ENCODE measurements around the gene LRCH2. TPM values are rescaled to one million over a fixed set of nuclear protein-coding genes. Genes with fewer than 3 reads are reported as not detected.
"Not testable (repeated sequence)": the region's sequence is repeated elsewhere in the genome, so short reads cannot be mapped to it uniquely, and the experiment has no call there.

Gene LRCH2
- total RNA-seq, 1 experiment from 2014 or later = 6.6 TPM

GRCh38 chrX:115214151-115214550 is 19.7 kb downstream of the LRCH2 start:
- H2AK5ac ChIP-seq (ENCODE audit: insufficient read length, low read length) = no peak overlapping the region
- no peaks in the 10 kb centered on the region for H3K27me3 ChIP-seq (ENCODE audit: insufficient read depth, low read length)
- no peak overlapping the region for H2BK20ac ChIP-seq (ENCODE audit: low read depth, low read length, poor library complexity, severe bottlenecking)
- no peak overlapping the region for H3K4me2 ChIP-seq (ENCODE audit: insufficient read depth, insufficient read length, low read length)
- no CpG with 5 or more reads among the region's 1 CpG for WGBS (ENCODE audit: extremely low coverage, insufficient read length, low lambda C conversion rate)
- no peak overlapping the region for H4K91ac ChIP-seq (ENCODE audit: insufficient read length, low read depth, low read length)
- H3K18ac ChIP-seq (ENCODE audit: insufficient read length, low read depth, low read length) = no peak overlapping the region
- H3K56ac ChIP-seq (ENCODE audit: insufficient read length, low read depth, low read length) = no peak overlapping the region
- peaks cover 2 to 10% of the 10 kb centered on the region in 2 experiments; a peak in 3 of 4 replicates for H3K4me1 Mint-ChIP-seq
- no peak overlapping the region for H2BK12ac ChIP-seq (ENCODE audit: insufficient read length, low read depth, low read length)
- H3K9ac ChIP-seq (ENCODE audit: extremely low read depth, insufficient read length, low read length) = no peak overlapping the region
- no peak overlapping the region for H2AFZ ChIP-seq (ENCODE audit: low read length)
- no peak for DNase-seq
- H4K5ac ChIP-seq (ENCODE audit: insufficient read length, low read depth, low read length) = no peak overlapping the region
- no peak overlapping the region for H3K4me3 Mint-ChIP-seq
- H3K27me3 Mint-ChIP-seq (ENCODE audit: low read depth) = no peaks in the 10 kb centered on the region
- TF ChIP-seq CTCF (conservative IDR thresholded peaks at IDR 0.05) = no peak
- H2BK5ac ChIP-seq (ENCODE audit: insufficient read length, low read length) = no peak overlapping the region
- H3K27ac Mint-ChIP-seq = no peak overlapping the region
- H3K27ac ChIP-seq (ENCODE audit: insufficient read length, low read depth, low read length) = no peak overlapping the region
- no peaks in the 10 kb centered on the region for H3K79me2 ChIP-seq (ENCODE audit: insufficient read depth, low read length)
- H3K9me3 Mint-ChIP-seq = peaks cover 22 to 26% of the 10 kb centered on the region in 2 experiments
- peaks cover 2% of the 10 kb centered on the region for H3K79me1 ChIP-seq (ENCODE audit: insufficient read depth, low read depth, low read length, poor library complexity, severe bottlenecking)
- no peaks in the 10 kb centered on the region for H4K20me1 ChIP-seq (ENCODE audit: control insufficient read depth, insufficient read depth, insufficient read length)
- no peak overlapping the region for H2BK15ac ChIP-seq (ENCODE audit: low read depth, low read length)
- H3K4me1 ChIP-seq (ENCODE audit: insufficient read depth, low read length) = no peaks in the 10 kb centered on the region
- H3K23ac ChIP-seq (ENCODE audit: insufficient read length, low read depth, low read length) = no peak overlapping the region
- H3T11ph ChIP-seq (ENCODE audit: low read length) = no peak overlapping the region
- peaks cover 27 to 38% (median 29%) of the 10 kb centered on the region in 3 experiments for H3K36me3 Mint-ChIP-seq (ENCODE audit: insufficient read depth in 1 of 3, low read depth in 3 of 3)
- no peaks in the 10 kb centered on the region for H3K9me3 ChIP-seq (ENCODE audit: control insufficient read depth, low read depth, low read length)
- no peak overlapping the region for H4K8ac ChIP-seq (replicated peaks; ENCODE audit: insufficient read length, low read depth, low read length)
- H3K14ac ChIP-seq (ENCODE audit: insufficient read depth, low read length) = no peak overlapping the region
- H2BK120ac ChIP-seq (ENCODE audit: low read depth, low read length, poor library complexity, severe bottlenecking) = no peak overlapping the region
- H3K4ac ChIP-seq (ENCODE audit: low read depth, low read length) = no peak overlapping the region
- H3K23me2 ChIP-seq (ENCODE audit: insufficient read length, low read depth, low read length, poor library complexity, severe bottlenecking) = no peaks in the 10 kb centered on the region

- not testable (repeated sequence) for H2BK120ac ChIP-seq (ENCODE audit: low read depth, low read length, poor library complexity, severe bottlenecking); H3K56ac ChIP-seq (ENCODE audit: insufficient read length, low read depth, low read length); H3K79me1 ChIP-seq (ENCODE audit: insufficient read depth, low read depth, low read length, poor library complexity, severe bottlenecking); H3K4me2 ChIP-seq (ENCODE audit: insufficient read depth, insufficient read length, low read length); DNase-seq; H3K27me3 Mint-ChIP-seq (ENCODE audit: low read depth); H3T11ph ChIP-seq (ENCODE audit: low read length); H4K5ac ChIP-seq (ENCODE audit: insufficient read length, low read depth, low read length); H3K9ac ChIP-seq (ENCODE audit: extremely low read depth, insufficient read length, low read length); H3K27ac ChIP-seq (ENCODE audit: insufficient read length, low read depth, low read length); H2BK12ac ChIP-seq (ENCODE audit: insufficient read length, low read depth, low read length); H3K23me2 ChIP-seq (ENCODE audit: insufficient read length, low read depth, low read length, poor library complexity, severe bottlenecking); H3K23ac ChIP-seq (ENCODE audit: insufficient read length, low read depth, low read length); H3K4me1 Mint-ChIP-seq; H3K14ac ChIP-seq (ENCODE audit: insufficient read depth, low read length); H3K4me1 ChIP-seq (ENCODE audit: insufficient read depth, low read length); H4K8ac ChIP-seq (replicated peaks; ENCODE audit: insufficient read length, low read depth, low read length); H2AFZ ChIP-seq (ENCODE audit: low read length); H4K91ac ChIP-seq (ENCODE audit: insufficient read length, low read depth, low read length); H2BK20ac ChIP-seq (ENCODE audit: low read depth, low read length, poor library complexity, severe bottlenecking); H3K9me3 ChIP-seq (ENCODE audit: control insufficient read depth, low read depth, low read length); H4K20me1 ChIP-seq (ENCODE audit: control insufficient read depth, insufficient read depth, insufficient read length); H3K4me3 Mint-ChIP-seq; H2BK5ac ChIP-seq (ENCODE audit: insufficient read length, low read length); H3K4ac ChIP-seq (ENCODE audit: low read depth, low read length); H3K18ac ChIP-seq (ENCODE audit: insufficient read length, low read depth, low read length); H2BK15ac ChIP-seq (ENCODE audit: low read depth, low read length); H3K79me2 ChIP-seq (ENCODE audit: insufficient read depth, low read length); H3K27me3 ChIP-seq (ENCODE audit: insufficient read depth, low read length); H2AK5ac ChIP-seq (ENCODE audit: insufficient read length, low read length)
- Mint-ChIP-seq H3K36me3 (ENCODE audit: insufficient read depth in 1 of 3, low read depth in 3 of 3) (peaks cover 36 to 47% (median 38%) of the 10 kb centered on the region in 3 experiments), H3K27ac (peak overlapping the region in 1 of 3 experiments; percentile 72; a peak in 1 of 7 replicates), H3K9me3 (peaks cover 36 to 42% of the 10 kb centered on the region in 2 experiments)
These were observed 24.3 kb downstream of the LRCH2 start for GRCh38 chrX:115209547-115209946.

All from H9 (cell line).